PC-3 (cell line): Measurements from ENCODE around the gene EPHB2. TPM values are rescaled to one million over a fixed set of nuclear protein-coding genes. Genes with fewer than 3 reads are reported as not detected.

Source experiments
- ATAC-seq: fragments of 200-7000 bp; cut with Tn5 transposase; 2 replicates; pipeline ENCODE4 v1.9.1; 2020; ENCODE audit warnings: mild to moderate bottlenecking, moderate library complexity
- BruUV-seq: library from RNA; stranded (reverse); fragments of 400-500 nt; replicated peaks from 2 replicates; lab custom pipeline; 2021; lab: Mats Ljungman, UMichigan
- CTCF ChIA-PET: fragments of 300-600 bp; sonication (Branson Sonifier 250); formaldehyde crosslinking; loops from one replicate; lab custom pipeline; 2022; ENCODE audit warnings: antibody characterized with exemption; lab: Charles Lee
- POLR2A ChIA-PET: fragments of 300-600 bp; sonication (Branson Sonifier 250); formaldehyde crosslinking; loops from one replicate; lab custom pipeline; 2022; ENCODE audit warnings: antibody characterized with exemption; ENCODE audit not compliant: unreplicated experiment; lab: Charles Lee
- DNase-seq: peaks from one replicate; pipeline ENCODE4 v3.0.0-alpha.2; 2015
- H2AFZ ChIP-seq: fragments of 300-600 bp; sonication (generic); 2 replicates; pipeline ENCODE4 v1.6.0; 2016; ENCODE audit warnings: antibody characterized with exemption, low read length
- H3F3A ChIP-seq: fragments of 300-600 bp; sonication (generic); one replicate; pipeline ENCODE4 v1.6.0; 2017; ENCODE audit warnings: antibody characterized with exemption, low read length, control low read depth, mild to moderate bottlenecking; ENCODE audit not compliant: unreplicated experiment
- H3K27ac ChIP-seq: fragments of 300-600 bp; sonication (generic); 2 replicates; pipeline ENCODE4 v1.5.1; 2016; ENCODE audit warnings: mild to moderate bottlenecking, low read length
- H3K27me3 ChIP-seq: fragments of 300-600 bp; sonication (generic); 2 replicates; pipeline ENCODE4 v1.6.1; 2016; ENCODE audit warnings: low read length, mixed read lengths
- H3K36me3 ChIP-seq: fragments of 300-600 bp; sonication (generic); 2 replicates; pipeline ENCODE4 v1.6.1; 2016; ENCODE audit warnings: low read depth, mixed run types, low read length, mixed read lengths
- H3K4me1 ChIP-seq: fragments of 300-600 bp; sonication (generic); 2 replicates; pipeline ENCODE4 v1.5.1; 2016; ENCODE audit warnings: low read length; ENCODE audit not compliant: insufficient read depth
- H3K4me2 ChIP-seq: fragments of 300-600 bp; sonication (generic); 2 replicates; pipeline ENCODE4 v1.6.0; 2016; ENCODE audit warnings: low read length
- H3K4me3 ChIP-seq: fragments of 300-600 bp; sonication (generic); 2 replicates; pipeline ENCODE4 v1.5.1; 2016; ENCODE audit warnings: mild to moderate bottlenecking, low read length, mixed read lengths
- H3K79me2 ChIP-seq: fragments of 300-600 bp; sonication (generic); 2 replicates; pipeline ENCODE4 v1.6.1; 2017; ENCODE audit warnings: low read length, mixed read lengths
- H3K9ac ChIP-seq: fragments of 300-600 bp; sonication (generic); 2 replicates; pipeline ENCODE4 v1.6.0; 2016; ENCODE audit warnings: mild to moderate bottlenecking, low read length
- H3K9me2 ChIP-seq: fragments of 300-600 bp; sonication (generic); replicated peaks from 2 replicates; pipeline ENCODE4 v1.6.1; 2016; ENCODE audit warnings: mixed run types, low read length, mixed read lengths
- H3K9me3 ChIP-seq: fragments of 300-600 bp; sonication (generic); 2 replicates; pipeline ENCODE4 v1.6.1; 2016; ENCODE audit warnings: low read length, mixed read lengths
- H4K20me1 ChIP-seq: fragments of 300-600 bp; sonication (generic); 2 replicates; pipeline ENCODE4 v1.6.1; 2016; ENCODE audit warnings: low read length, mixed read lengths
- CTCF ChIP-seq: fragments of 300-600 bp; sonication (generic); conservative IDR thresholded peaks from 2 replicates; pipeline ENCODE4 v1.5.1; 2017; ENCODE audit warnings: antibody characterized with exemption, low read depth, mild to moderate bottlenecking, low read length
- EZH2 ChIP-seq: fragments of 300-600 bp; sonication (generic); IDR thresholded peaks from one replicate; pipeline ENCODE4 v1.6.1; 2017; ENCODE audit warnings: antibody characterized with exemption, mild to moderate bottlenecking, low read length; ENCODE audit not compliant: unreplicated experiment
- EZH2phosphoT487 ChIP-seq: fragments of 300-600 bp; sonication (generic); IDR thresholded peaks from 2 replicates; pipeline ENCODE4 v1.6.1; 2018; ENCODE audit warnings: mild to moderate bottlenecking, antibody characterized with exemption, low read length, borderline replicate concordance
- intact Hi-C: fragments of 100-400 bp; cut with micrococcal nuclease; formaldehyde crosslinking; loops from 2 replicates; pipeline ENCODE4 v1.9.0; 2023
- total RNA-seq: library from RNA; depleted of rRNA; stranded (reverse); fragments of >200 nt; gene quantifications from 2 replicates; pipeline ENCODE4 v1.2.3, GENCODE V29; 2014

EPHB2 gene
- total RNA-seq, 1 experiment from 2014 or later: 23.2 TPM

GRCh38 chr1:22709227-22709626 is 1.4 kb upstream of the EPHB2 start:
- Histone ChIP-seq H3K9me2 (no peaks in the 10 kb centered on the region), H3K9me3 (no peaks in the 10 kb centered on the region), H4K20me1 (peaks cover 6% of the 10 kb centered on the region; the same call in 1 of the 2 replicates), H3F3A (no peaks in the 10 kb centered on the region), H3K9ac (no peak overlapping the region), H3K36me3 (no peaks in the 10 kb centered on the region), H3K27ac (no peak overlapping the region), H3K4me3 (no peak overlapping the region), H2AFZ (no peak overlapping the region), H3K27me3 (no peaks in the 10 kb centered on the region), H3K79me2 (peaks cover 6% of the 10 kb centered on the region; the same call in 1 of the 2 replicates), H3K4me2 (no peak overlapping the region), H3K4me1 (peaks cover 23% of the 10 kb centered on the region)
- ATAC-seq: no peak
- ChIA-PET POLR2A (no interaction called here), CTCF (no interaction called here)
- no peak for DNase-seq
- intact Hi-C loops: no loop called here
- TF ChIP-seq EZH2 (no peak), EZH2phosphoT487 (no peak), CTCF (peak; percentile 42; the same call in 1 of the 2 replicates)
- BruUV-seq: no TSS peak

- H3F3A ChIP-seq: no peaks in the 10 kb centered on the region
- peak overlapping the region; percentile 86 for H3K4me2 ChIP-seq
- POLR2A ChIA-PET: no interaction called here
- no peaks in the 10 kb centered on the region for H3K9me2 ChIP-seq
- peaks cover 6% of the 10 kb centered on the region; the same call in 1 of the 2 replicates for H4K20me1 ChIP-seq
- no peak overlapping the region for H3K27ac ChIP-seq
- peak overlapping the region; percentile 81 for H2AFZ ChIP-seq
- H3K4me1 ChIP-seq: peaks cover 20% of the 10 kb centered on the region
- intact Hi-C loops: loop anchor here (5.0 kb wide), 1 partner anchor 37 kb away; no protein-coding TSS in a partner anchor
- H3K79me2 ChIP-seq: peaks cover 6% of the 10 kb centered on the region; the same call in 1 of the 2 replicates
- peak; percentile 51 for DNase-seq
- CTCF ChIA-PET: no interaction called here
- TF ChIP-seq EZH2 (no peak), CTCF (no peak), EZH2phosphoT487 (no peak)
- H3K9me3 ChIP-seq: no peaks in the 10 kb centered on the region
- ATAC-seq: peak; percentile 42
- H3K27me3 ChIP-seq: no peaks in the 10 kb centered on the region
- no peak overlapping the region for H3K9ac ChIP-seq
- BruUV-seq: no TSS peak
- H3K36me3 ChIP-seq: no peaks in the 10 kb centered on the region
- peak overlapping the region; percentile 69 for H3K4me3 ChIP-seq
Observed at GRCh38 chr1:22709891-22710700, 543 bp upstream of the EPHB2 start.

- no TSS peak for BruUV-seq
- Histone ChIP-seq H4K20me1 (peaks cover 6% of the 10 kb centered on the region; the same call in 1 of the 2 replicates), H3K4me2 (peak overlapping the region; percentile 100), H3K9me3 (no peaks in the 10 kb centered on the region), H3F3A (no peaks in the 10 kb centered on the region), H3K36me3 (no peaks in the 10 kb centered on the region), H3K79me2 (peaks cover 6% of the 10 kb centered on the region; the same call in 1 of the 2 replicates), H3K9ac (no peak overlapping the region), H3K9me2 (no peaks in the 10 kb centered on the region), H3K4me1 (peaks cover 20% of the 10 kb centered on the region), H2AFZ (no peak overlapping the region), H3K4me3 (peak overlapping the region; percentile 81), H3K27ac (no peak overlapping the region), H3K27me3 (no peaks in the 10 kb centered on the region)
- intact Hi-C loops: loop anchor here (5.0 kb wide), 1 partner anchor 36 kb away; no protein-coding TSS in a partner anchor
- ChIA-PET POLR2A (no interaction called here), CTCF (no interaction called here)
- DNase-seq (no peak), ATAC-seq (peak; percentile 25)
- TF ChIP-seq EZH2 (no peak), CTCF (no peak), EZH2phosphoT487 (no peak)
Observed at GRCh38 chr1:22711071-22711470, 432 bp downstream of the EPHB2 start.
